Hindlimb muscle (tissue), 1 donor: ENCODE data around the gene CALCB. TPM values are rescaled to one million over a fixed set of nuclear protein-coding genes. Genes with fewer than 3 reads are reported as not detected.
A peak's percentile ranks its signal among the peaks of the same experiment; 100 is the strongest.

Experiments
- DNase-seq: peaks from one replicate; pipeline ENCODE4 v3.0.0-alpha.2; 2013
- polyA plus RNA-seq: library from polyadenylated mRNA; unstranded; fragments of 120-200 nt; gene quantifications from one replicate; pipeline ENCODE4 v1.2.1, GENCODE V29; 2013; ENCODE audit not compliant: insufficient read length

Gene CALCB
- polyA plus RNA-seq, 1 donor: not detected

DNA sequence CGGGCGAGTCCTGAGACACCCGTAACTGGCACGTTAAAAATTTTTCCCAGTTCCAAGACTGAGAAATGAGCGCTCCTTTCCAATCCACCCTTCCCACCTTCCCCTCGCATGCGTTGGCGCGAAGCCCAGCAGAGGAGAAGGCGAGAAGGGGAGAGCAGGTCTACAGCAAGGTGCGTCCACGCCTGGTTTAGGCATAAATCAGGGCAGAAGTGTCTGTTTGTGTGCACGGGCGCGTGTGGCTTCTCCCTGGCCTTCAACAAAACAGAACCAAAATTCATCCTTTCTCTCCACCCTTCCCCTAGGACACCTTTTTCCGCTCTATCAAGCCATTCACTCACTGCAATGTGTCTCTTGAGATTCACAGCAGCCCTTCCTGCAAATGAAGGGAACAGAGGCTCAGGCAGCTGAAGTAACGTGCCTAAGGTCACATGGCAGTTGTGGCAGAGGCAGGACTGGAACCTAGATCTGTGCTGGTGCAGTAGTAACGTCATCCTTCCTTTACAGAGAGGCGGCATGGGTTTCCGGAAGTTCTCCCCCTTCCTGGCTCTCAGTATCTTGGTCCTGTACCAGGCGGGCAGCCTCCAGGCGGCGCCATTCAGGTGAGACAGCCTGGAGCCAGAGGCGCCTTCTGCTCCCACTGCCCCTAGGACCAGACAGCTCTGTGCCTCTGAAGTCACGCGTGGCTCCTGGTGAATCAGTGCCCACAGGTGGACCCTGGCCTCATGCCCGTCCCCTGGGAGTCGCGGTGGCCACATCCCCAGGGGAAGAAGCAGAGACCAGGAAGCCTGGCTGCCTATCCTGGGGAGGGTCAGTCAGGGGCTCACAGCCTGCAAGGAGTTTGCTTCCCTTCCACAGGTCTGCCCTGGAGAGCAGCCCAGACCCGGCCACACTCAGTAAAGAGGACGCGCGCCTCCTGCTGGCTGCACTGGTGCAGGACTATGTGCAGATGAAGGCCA, 1.1 kb downstream of the CALCB start:
- peak; percentile 68 for DNase-seq

GRCh38 chr11:15075162-15075526, 1.8 kb downstream of the CALCB start:
- no peak for DNase-seq

DNA sequence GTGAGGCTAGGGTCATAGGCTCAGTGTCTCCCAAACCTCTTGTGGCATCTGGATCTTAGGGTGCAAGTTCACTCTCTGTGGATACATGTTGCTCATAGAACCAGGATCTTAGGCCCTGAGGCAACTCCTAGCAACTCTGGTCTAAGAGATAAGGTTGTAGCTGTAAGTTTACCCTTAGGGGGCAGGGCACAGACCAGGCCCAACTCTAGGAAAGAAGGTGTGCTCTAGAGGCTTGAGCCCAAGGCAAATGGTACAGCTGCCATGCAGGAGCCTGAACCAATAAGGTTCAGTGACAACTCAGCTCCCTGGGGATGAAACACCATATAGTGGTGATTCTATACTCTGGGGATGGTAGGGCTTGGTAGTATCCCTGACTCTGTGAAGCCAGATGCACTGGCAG, 17.8 kb downstream of the CALCB start:
- no peak for DNase-seq

DNA sequence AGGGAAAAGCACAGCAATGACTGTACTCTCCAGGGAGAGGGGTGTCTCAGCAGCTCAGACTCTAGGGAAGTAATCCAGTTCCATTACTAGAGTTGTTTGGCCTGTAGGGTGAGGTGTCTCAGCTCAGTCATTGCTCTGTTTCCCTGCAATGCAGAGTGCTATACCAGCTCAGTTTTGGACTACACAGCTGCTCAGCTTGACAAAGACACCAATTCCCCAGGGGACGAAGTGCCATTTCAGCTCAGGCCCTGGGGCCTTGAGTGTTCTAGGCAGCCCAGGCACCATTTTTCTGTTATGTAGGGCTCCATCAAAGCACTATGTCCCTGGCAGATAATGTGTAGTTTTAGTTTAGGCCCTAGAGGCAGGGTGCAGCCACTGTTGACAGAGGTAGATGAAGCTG, 18.2 kb downstream of the CALCB start:
- DNase-seq: no peak

- no peak for DNase-seq
Measured at GRCh38 chr11:15093432-15093831, 20.0 kb downstream of the CALCB start.

DNA sequence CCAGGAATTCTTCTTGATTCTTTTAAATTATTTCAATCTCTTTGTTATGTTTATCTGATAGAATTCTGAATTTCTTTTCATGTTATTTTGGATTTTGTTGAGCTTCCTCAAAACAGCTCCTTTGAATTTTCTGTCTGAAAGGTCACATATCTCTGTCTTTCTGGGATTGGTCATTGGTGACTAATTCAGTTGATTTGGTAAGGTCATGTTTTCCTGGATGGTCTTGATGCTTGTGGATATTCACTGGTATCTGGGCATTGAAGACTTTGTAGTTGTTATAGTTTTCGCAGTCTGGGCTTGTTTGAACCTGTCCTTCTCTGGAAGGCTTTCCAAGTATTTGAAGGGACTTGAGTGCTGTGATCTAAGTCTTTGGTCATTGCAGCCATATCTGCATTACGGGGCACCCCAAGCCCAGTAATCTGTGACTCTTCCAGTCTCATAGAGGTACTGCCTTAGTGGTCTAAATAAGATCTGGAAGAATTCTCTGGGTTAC, 22.4 kb downstream of the CALCB start:
- DNase-seq: no peak

- DNase-seq: no peak
Measured at GRCh38 chr11:15097411-15097810, 24.0 kb downstream of the CALCB start.

DNA sequence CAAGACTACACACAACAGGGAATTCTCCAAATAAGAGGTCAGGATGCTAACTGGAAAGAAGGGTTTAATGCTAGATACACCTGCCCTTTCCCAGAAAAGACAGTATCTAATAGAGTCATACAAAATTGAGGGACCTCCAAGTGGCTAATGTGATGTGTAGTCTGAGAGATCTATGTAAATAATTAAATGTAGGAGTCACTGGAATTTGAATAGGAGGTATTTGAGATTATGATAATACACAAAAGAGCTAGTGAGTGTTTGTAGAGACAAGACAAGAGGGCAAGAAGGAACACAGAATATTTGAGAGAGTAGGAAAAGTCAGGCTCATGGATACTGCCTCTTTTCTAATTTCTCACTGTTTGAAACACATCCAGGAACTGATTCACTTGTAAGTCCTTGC, 25.9 kb downstream of the CALCB start:
- DNase-seq: no peak

DNA sequence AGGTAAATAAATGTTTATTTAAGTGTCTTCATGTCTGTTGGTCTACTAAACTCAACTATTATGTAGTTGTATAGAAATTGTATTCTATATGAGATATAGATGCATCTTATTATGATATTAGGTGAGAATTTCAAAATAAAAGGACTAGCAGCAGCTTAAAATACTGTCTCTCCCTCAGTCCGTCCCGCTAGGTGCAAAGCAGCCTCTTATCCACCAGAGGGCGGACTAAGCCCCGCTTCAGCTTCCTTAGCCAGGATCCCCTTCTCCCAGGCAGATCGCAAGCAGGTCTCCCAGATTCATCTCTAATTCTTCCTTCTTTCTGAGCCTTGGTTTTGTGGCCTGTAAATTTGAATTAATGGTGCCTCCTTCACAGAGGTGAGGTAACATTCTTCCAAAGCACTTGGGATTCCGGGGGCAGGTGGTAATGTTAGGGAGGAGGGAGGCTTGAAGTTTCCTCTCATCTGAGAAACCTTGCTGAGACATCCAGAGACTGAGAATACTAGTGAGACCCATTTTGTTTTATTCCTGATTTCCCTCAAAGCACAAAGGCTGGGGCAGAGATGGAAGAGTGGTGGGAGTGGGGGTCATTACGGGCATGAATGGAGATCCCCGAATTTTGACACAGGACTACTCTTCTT, 27.8 kb downstream of the CALCB start:
- peak; percentile 59 for DNase-seq

GRCh38 chr11:15104166-15104565, 30.8 kb downstream of the CALCB start:
- no peak for DNase-seq

GRCh38 chr11:15106201-15106965, 33.0 kb downstream of the CALCB start:
- no peak for DNase-seq

- DNase-seq: no peak
Measured at GRCh38 chr11:15107730-15108515, 34.5 kb downstream of the CALCB start.

DNA sequence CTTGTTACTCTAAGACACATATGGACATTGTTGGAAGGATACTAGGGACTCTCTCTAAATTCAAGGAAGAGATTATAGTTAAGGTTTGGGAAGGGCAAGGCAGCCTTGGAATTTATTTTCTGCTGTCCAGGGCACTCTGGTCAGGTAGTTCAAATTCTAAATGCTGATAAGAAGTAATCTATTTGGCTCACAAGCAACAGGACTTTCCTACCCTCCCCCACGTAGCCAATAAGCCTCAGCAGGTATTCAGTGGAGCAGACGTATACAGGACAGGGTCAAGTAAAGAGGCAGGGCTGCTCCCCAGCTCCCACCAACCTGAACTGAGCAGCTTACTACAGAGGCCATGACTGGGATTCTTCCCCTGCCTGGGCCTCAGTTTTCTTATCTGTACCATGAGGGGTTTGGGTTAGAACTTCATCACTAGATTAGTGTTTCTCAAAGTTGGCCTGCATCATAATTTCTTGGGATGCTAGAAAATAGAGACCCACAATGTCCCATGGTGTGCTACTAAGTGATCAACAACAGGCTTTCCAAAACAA, 35.3 kb downstream of the CALCB start:
- DNase-seq: no peak

GRCh38 chr11:15109602-15110001, 36.2 kb downstream of the CALCB start:
- DNase-seq: no peak

- DNase-seq: no peak
Measured at GRCh38 chr11:15111215-15111614, 37.8 kb downstream of the CALCB start.

- DNase-seq: peak; percentile 84
Measured at GRCh38 chr11:15112131-15112541, 38.7 kb downstream of the CALCB start.

GRCh38 chr11:15113381-15113780, 40.0 kb downstream of the CALCB start:
- no peak for DNase-seq

- peak; percentile 36 for DNase-seq
Measured at GRCh38 chr11:15114501-15115475, 41.4 kb downstream of the CALCB start, which contains the start of gene INSC. Gene INSC (plus strand): TSS chr11:15114923. CDS start chr11:15149175, 34,252 bp downstream.

- no peak for DNase-seq
Measured at GRCh38 chr11:15115686-15116085, 42.3 kb downstream of the CALCB start.

- no peak for DNase-seq
Measured at GRCh38 chr11:15117751-15118150, 44.4 kb downstream of the CALCB start.
